Measurements from ENCODE around the gene RARRES2.

- TF ChIP-seq CTCF (IDR thresholded peaks at IDR 0.05) (no peak), REST (IDR thresholded peaks at IDR 0.05) (no peak), KDM1A (IDR thresholded peaks at IDR 0.05; ENCODE audit: low read depth) (no peak), GATA3 (IDR thresholded peaks at IDR 0.05; ENCODE audit: borderline replicate concordance) (no peak), EP300 (IDR thresholded peaks at IDR 0.05) (no peak), EHMT2 (IDR thresholded peaks at IDR 0.05; ENCODE audit: low read depth) (no peak), POLR2A (IDR thresholded peaks at IDR 0.05; ENCODE audit: low read length) (no peak), MAX (IDR thresholded peaks at IDR 0.05) (no peak)
Measured at GRCh38 chr7:150376560-150376959, 35.1 kb upstream of the RARRES2 start.

Data from A549 (cell line).